ENCODE results near the gene CTXND1.
A peak's percentile ranks its signal among the peaks of the same experiment; 100 is the strongest.
"Not testable (repeated sequence)": the region's sequence is repeated elsewhere in the genome, so short reads cannot be mapped to it uniquely, and the experiment has no call there.

The CTXND1 gene

GRCh38 chr15:80156176-80156720 lies 95.8 kb downstream of the CTXND1 start:
- DNase-seq: no peak

DNA sequence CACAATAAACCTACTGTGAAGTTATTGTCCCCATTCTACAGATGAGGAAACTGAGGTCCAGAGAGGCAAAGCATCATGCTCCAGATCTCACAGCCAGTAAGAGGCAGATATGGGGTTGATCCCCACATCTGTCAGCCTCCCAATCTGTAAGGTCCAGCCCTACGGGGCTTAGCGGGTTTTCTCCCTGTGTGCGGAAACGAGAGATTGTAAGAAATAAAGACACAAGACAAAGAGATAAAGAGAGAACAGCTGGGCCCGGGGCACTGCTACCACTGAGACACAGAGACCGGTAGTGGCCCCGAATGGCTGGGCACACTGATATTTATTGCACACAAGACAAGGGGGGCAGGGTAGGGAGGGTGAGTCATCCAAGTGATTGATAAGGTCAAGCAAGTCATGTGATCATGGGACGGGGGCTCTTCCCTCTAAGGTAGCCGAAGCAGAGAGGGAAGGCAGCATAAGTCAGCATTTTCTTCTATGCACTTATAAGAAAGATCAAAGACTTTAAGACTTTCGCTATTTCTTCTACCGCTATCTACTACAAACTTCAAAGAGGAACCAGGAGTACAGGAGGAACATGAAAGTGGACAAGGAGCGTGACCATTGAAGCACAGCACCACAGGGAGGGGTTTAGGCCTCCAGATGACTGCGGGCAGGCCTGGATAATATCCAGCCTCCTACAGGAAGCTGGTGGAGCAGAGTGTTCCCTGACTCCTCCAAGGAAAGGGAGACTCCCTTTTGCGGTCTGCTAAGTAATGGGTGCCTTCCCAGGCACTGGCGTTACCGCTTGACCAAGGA lies 96.4 kb downstream of the CTXND1 start:
- DNase-seq: not testable (repeated sequence)

- DNase-seq: no peak
These were observed 97.0 kb downstream of the CTXND1 start for GRCh38 chr15:80155001-80155377.

GRCh38 chr15:80154336-80154735 lies 97.7 kb downstream of the CTXND1 start:
- no peak for DNase-seq

- DNase-seq: no peak
These were observed 98.1 kb downstream of the CTXND1 start for GRCh38 chr15:80153900-80154299.

DNA sequence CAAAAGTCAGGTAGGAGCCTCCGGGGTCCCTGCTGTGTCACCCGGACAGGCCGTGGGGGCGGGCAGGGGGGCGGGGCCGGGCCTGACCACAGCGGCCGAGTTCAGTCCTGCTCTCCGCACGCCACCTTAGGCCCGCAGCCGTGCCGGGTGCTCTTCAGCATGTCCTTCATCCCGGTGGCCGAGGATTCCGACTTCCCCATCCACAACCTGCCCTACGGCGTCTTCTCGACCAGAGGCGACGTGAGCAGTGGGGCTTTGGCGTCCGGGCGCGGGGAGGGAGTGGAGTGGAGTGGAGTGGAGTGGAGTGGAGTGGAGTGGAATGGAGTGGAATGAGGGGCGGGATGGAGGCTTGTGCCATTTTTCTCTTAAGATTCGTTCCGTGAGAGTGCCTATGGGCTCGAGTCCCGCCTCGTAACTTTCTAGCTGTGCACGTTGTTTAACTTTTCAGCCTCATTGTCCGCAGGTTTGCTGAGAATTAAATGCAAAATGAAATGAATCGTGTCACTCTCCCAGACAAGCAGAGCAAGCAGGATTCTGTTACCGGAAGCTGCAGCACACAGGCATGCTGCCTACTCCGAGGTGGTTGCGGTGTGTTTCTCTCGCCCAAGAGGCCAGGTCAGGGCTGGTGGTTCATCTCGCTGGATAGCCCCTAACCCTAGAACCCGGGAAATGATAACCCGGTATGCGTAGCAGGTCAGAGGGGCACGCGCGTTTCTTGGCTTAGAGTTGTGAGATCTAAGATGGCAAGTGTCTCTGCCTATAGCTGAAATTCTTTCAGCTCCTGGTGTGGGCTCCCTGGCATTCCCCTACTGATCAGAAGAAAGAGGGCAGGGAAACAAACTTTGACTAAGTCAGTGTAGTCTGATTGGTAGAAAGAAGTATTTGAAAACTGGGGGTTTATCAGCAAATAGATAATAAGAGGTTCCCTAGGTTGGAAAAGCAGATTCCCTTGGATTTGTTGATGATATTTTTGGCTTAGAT lies 98.8 kb downstream of the CTXND1 start, which contains the start of gene FAH:
TSS of gene FAH (plus strand) at position 104 of the 981 bp plus-strand sequence. CDS start at position 160, 56 bp downstream.
- peak; percentile 64 for DNase-seq

GRCh38 chr15:80152180-80152895 lies 99.7 kb downstream of the CTXND1 start:
- DNase-seq: peak; percentile 96

DNA sequence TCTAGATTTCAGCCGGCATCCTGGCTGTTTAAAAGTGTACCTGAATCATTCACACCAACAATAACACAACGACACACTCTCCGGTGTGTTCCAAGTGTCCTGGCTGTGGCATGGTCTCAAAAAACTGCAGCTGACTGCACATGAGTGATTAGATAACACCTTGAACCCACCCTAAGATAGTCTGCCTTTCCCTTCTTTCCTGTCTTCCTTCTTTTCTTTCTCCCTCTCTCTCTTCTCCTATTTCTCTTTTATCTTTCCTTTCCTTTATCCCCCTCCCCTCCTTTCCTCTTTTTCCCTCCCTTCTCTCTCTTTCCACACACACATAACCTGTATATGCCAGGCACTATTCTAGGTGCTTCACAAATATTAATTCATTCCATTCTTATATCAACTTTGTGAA lies 100.4 kb downstream of the CTXND1 start:
- no peak for DNase-seq

DNA sequence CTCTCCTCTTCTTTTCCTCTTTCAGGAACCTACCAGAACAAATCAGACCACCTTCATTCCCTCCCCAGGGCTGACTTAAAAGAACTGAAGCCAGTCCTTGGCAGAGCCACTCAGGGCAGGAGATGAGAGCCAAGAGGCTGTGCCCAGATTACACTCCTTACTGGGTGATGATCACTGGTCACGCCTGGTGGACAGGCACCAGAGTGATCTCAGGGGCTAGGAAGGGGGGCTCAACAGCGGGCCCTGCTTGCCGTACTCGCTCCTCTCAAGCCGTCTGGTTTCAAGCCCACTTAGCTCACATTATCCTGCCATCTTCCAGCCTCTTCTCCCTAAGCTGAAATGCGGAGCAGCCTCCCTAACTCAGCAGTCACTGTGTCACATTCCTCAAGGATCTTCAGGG lies 100.9 kb downstream of the CTXND1 start:
- DNase-seq: no peak
